Stimulated activated naive B cell treated with anti-CD40 and anti-IgM and Interleukin-4, amounts not matched to agents 10 μg/mL and 1 μg/mL and 100 μg/mL, for 72 hours (primary cell): ENCODE data around the gene TCFL5.
A peak's percentile ranks its signal among the peaks of the same experiment; 100 is the strongest.

Experiments
- ATAC-seq, 2 donors: fragments of 150-1000 bp; cut with Tn5 transposase; replicated peaks; 2 replicates each; pipeline ENCODE4 v1.10.0; 2021; ENCODE audit warnings: moderate library complexity in 1 of 2
- DNase-seq: peaks from one replicate; pipeline ENCODE4 v3.0.0; 2021
- H3K27ac Mint-ChIP-seq: one replicate; pipeline ENCODE4 v1.8.0; 2022; ENCODE audit warnings: mild to moderate bottlenecking, mixed read lengths
- H3K27me3 Mint-ChIP-seq, 2 donors: one replicate each; pipeline ENCODE4 v1.8.0; 2022; ENCODE audit warnings: mixed read lengths in 2 of 2
- H3K36me3 Mint-ChIP-seq, 2 donors: one replicate each; pipeline ENCODE4 v1.8.0; 2022; ENCODE audit warnings: mixed read lengths in 2 of 2, mild to moderate bottlenecking in 1 of 2
- H3K4me1 Mint-ChIP-seq, 2 donors: one replicate each; pipeline ENCODE4 v1.8.0; 2022; ENCODE audit warnings: mixed read lengths in 2 of 2, mild to moderate bottlenecking in 1 of 2
- H3K4me3 Mint-ChIP-seq, 2 donors: one replicate each; pipeline ENCODE4 v1.8.0; 2022; ENCODE audit warnings: mild to moderate bottlenecking in 2 of 2, mixed read lengths in 2 of 2, moderate library complexity in 1 of 2
- H3K9me3 Mint-ChIP-seq, 2 donors: one replicate each; pipeline ENCODE4 v1.8.0; 2022; ENCODE audit warnings: mixed read lengths in 2 of 2, mild to moderate bottlenecking in 1 of 2

Gene TCFL5

GRCh38 chr20:62900052-62900691 lies 38.5 kb upstream of the TCFL5 start:
- no peaks in the 10 kb centered on the region for H3K27me3 Mint-ChIP-seq
- ATAC-seq (peak; percentile 94 to 97), DNase-seq (peak; percentile 65)
- H3K4me3 Mint-ChIP-seq, result peak overlapping the region; percentile 48 to 59
- H3K9me3 Mint-ChIP-seq, result no peaks in the 10 kb centered on the region
- peak overlapping the region; percentile 77 for H3K27ac Mint-ChIP-seq
- H3K4me1 Mint-ChIP-seq, result peaks cover 19 to 31% of the 10 kb centered on the region in 2 donors
- H3K36me3 Mint-ChIP-seq, result peaks cover 18 to 46% of the 10 kb centered on the region in 2 donors

DNA sequence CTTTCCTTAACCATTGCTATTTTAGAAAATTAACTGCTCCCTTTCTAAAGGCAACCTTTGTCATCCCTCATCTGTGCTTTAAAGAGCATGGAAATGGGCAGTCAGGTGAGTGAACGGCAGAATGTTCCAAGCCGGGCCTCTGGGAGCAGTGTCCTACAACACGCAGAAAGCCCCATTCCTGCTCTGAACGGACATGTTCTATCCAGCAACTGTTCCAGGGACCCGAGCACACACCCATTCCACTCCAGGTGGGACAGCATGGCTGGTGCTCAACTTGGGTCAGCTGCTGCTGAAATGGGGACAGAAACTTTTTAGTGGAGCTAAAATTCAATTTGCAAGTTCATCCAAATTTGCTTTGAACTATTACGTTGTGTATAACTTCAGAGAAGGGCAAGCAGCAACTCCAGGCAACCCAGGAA lies 38.0 kb upstream of the TCFL5 start:
- Mint-ChIP-seq H3K27me3 (no peaks in the 10 kb centered on the region), H3K27ac (peak overlapping the region; percentile 77), H3K4me1 (peaks cover 19 to 31% of the 10 kb centered on the region in 2 donors), H3K36me3 (peaks cover 14 to 44% of the 10 kb centered on the region in 2 donors), H3K9me3 (no peaks in the 10 kb centered on the region), H3K4me3 (no peak overlapping the region)
- DNase-seq (no peak), ATAC-seq (no peak)

DNA sequence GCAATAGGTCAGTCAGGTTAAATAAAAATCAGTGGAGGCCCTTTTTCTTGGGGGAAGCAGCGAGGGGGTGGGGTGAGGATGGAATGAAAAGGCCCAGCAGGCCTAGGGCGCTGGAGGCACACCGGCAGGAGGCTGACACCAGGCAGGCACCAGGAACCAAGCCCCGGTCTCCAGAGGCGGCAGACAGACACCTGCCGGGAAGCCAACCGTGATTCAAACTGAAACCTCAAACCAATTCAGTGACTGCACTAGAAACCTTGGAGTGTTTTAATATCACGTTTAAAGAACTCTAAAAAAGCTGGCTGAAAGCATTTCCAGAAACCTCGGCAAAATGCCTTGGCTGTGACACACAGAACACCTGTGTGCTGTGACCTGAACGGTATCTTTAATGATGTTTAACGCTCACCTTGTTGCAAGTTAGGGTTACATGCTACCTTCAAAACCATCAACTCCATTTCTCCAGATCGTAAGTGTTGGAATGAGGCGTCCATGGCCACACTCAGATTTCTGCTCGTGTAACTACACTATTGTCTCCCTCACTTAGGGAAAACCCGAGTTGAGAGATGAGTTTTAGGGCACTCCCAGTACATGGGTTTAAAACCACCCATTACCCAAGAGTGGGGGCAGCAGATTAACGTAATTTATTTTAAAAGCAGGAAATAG lies 37.5 kb upstream of the TCFL5 start:
- no peak for DNase-seq
- Mint-ChIP-seq H3K27ac (peak overlapping the region; percentile 76), H3K4me3 (peak overlapping the region in 1 of 2 donors; percentile 32), H3K36me3 (peaks cover 18 to 44% of the 10 kb centered on the region in 2 donors), H3K4me1 (peaks cover 19 to 31% of the 10 kb centered on the region in 2 donors), H3K27me3 (no peaks in the 10 kb centered on the region), H3K9me3 (no peaks in the 10 kb centered on the region)
- ATAC-seq, result peak in 1 of 2 donors; percentile 26

- peak overlapping the region; percentile 76 for H3K27ac Mint-ChIP-seq
- H3K27me3 Mint-ChIP-seq, result no peaks in the 10 kb centered on the region
- ATAC-seq, result no peak
- peaks cover 19 to 31% of the 10 kb centered on the region in 2 donors for H3K4me1 Mint-ChIP-seq
- no peaks in the 10 kb centered on the region for H3K9me3 Mint-ChIP-seq
- H3K4me3 Mint-ChIP-seq, result peak overlapping the region in 1 of 2 donors; percentile 32
- H3K36me3 Mint-ChIP-seq, result peaks cover 20 to 46% of the 10 kb centered on the region in 2 donors
- no peak for DNase-seq
Measured at GRCh38 chr20:62898093-62898964, 36.7 kb upstream of the TCFL5 start.

GRCh38 chr20:62897666-62898065 lies 36.0 kb upstream of the TCFL5 start:
- no peak overlapping the region for H3K4me3 Mint-ChIP-seq
- H3K27me3 Mint-ChIP-seq, result no peaks in the 10 kb centered on the region
- ATAC-seq (no peak), DNase-seq (no peak)
- peaks cover 19 to 31% of the 10 kb centered on the region in 2 donors for H3K4me1 Mint-ChIP-seq
- no peaks in the 10 kb centered on the region for H3K9me3 Mint-ChIP-seq
- no peak overlapping the region for H3K27ac Mint-ChIP-seq
- peaks cover 20 to 49% of the 10 kb centered on the region in 2 donors for H3K36me3 Mint-ChIP-seq

GRCh38 chr20:62896526-62896925 lies 34.9 kb upstream of the TCFL5 start:
- Mint-ChIP-seq H3K36me3 (peaks cover 22 to 54% of the 10 kb centered on the region in 2 donors), H3K9me3 (no peaks in the 10 kb centered on the region), H3K4me1 (peaks cover 19 to 31% of the 10 kb centered on the region in 2 donors), H3K4me3 (no peak overlapping the region), H3K27ac (no peak overlapping the region), H3K27me3 (no peaks in the 10 kb centered on the region)
- no peak for DNase-seq
- ATAC-seq, result no peak

- H3K9me3 Mint-ChIP-seq, result no peaks in the 10 kb centered on the region
- peak overlapping the region; percentile 31 for H3K27ac Mint-ChIP-seq
- H3K36me3 Mint-ChIP-seq, result peaks cover 32 to 64% of the 10 kb centered on the region in 2 donors
- H3K4me1 Mint-ChIP-seq, result peaks cover 19 to 24% of the 10 kb centered on the region in 2 donors
- H3K27me3 Mint-ChIP-seq, result no peaks in the 10 kb centered on the region
- no peak for DNase-seq
- ATAC-seq, result no peak
- H3K4me3 Mint-ChIP-seq, result no peak overlapping the region
Measured at GRCh38 chr20:62895539-62895938, 33.9 kb upstream of the TCFL5 start.

GRCh38 chr20:62894261-62894660 lies 32.6 kb upstream of the TCFL5 start:
- Mint-ChIP-seq H3K4me3 (no peak overlapping the region), H3K27me3 (no peaks in the 10 kb centered on the region), H3K27ac (no peak overlapping the region), H3K9me3 (no peaks in the 10 kb centered on the region), H3K4me1 (peaks cover 10 to 11% of the 10 kb centered on the region in 2 donors), H3K36me3 (peaks cover 36 to 69% of the 10 kb centered on the region in 2 donors)
- ATAC-seq (no peak), DNase-seq (no peak)

GRCh38 chr20:62893700-62894099 lies 32.1 kb upstream of the TCFL5 start:
- peaks cover 36 to 71% of the 10 kb centered on the region in 2 donors for H3K36me3 Mint-ChIP-seq
- no peaks in the 10 kb centered on the region for H3K27me3 Mint-ChIP-seq
- no peak for ATAC-seq
- no peaks in the 10 kb centered on the region for H3K9me3 Mint-ChIP-seq
- H3K4me3 Mint-ChIP-seq, result no peak overlapping the region
- H3K4me1 Mint-ChIP-seq, result peaks cover 5 to 6% of the 10 kb centered on the region in 2 donors
- no peak overlapping the region for H3K27ac Mint-ChIP-seq
- DNase-seq, result no peak

- Mint-ChIP-seq H3K4me1 (peaks cover 0 to 2% of the 10 kb centered on the region in 2 donors), H3K9me3 (no peaks in the 10 kb centered on the region), H3K36me3 (peaks cover 41 to 70% of the 10 kb centered on the region in 2 donors), H3K27ac (no peak overlapping the region), H3K27me3 (no peaks in the 10 kb centered on the region), H3K4me3 (no peak overlapping the region)
- DNase-seq (no peak), ATAC-seq (no peak)
Measured at GRCh38 chr20:62892348-62893304, 31.0 kb upstream of the TCFL5 start.

- H3K4me1 Mint-ChIP-seq, result peaks cover 3 to 6% of the 10 kb centered on the region in 2 donors
- no peaks in the 10 kb centered on the region for H3K27me3 Mint-ChIP-seq
- ATAC-seq (no peak), DNase-seq (no peak)
- H3K9me3 Mint-ChIP-seq, result no peaks in the 10 kb centered on the region
- peaks cover 49 to 75% of the 10 kb centered on the region in 2 donors for H3K36me3 Mint-ChIP-seq
- H3K27ac Mint-ChIP-seq, result no peak overlapping the region
- no peak overlapping the region for H3K4me3 Mint-ChIP-seq
Measured at GRCh38 chr20:62891111-62891510, 29.5 kb upstream of the TCFL5 start.

GRCh38 chr20:62890444-62890843 lies 28.8 kb upstream of the TCFL5 start:
- DNase-seq (no peak), ATAC-seq (no peak)
- H3K4me1 Mint-ChIP-seq, result peaks cover 3 to 6% of the 10 kb centered on the region in 2 donors
- H3K4me3 Mint-ChIP-seq, result no peak overlapping the region
- peaks cover 49 to 72% of the 10 kb centered on the region in 2 donors for H3K36me3 Mint-ChIP-seq
- H3K27me3 Mint-ChIP-seq, result no peaks in the 10 kb centered on the region
- H3K9me3 Mint-ChIP-seq, result no peaks in the 10 kb centered on the region
- H3K27ac Mint-ChIP-seq, result no peak overlapping the region

- no peak overlapping the region for H3K27ac Mint-ChIP-seq
- H3K27me3 Mint-ChIP-seq, result no peaks in the 10 kb centered on the region
- no peak for ATAC-seq
- H3K36me3 Mint-ChIP-seq, result peaks cover 46 to 66% of the 10 kb centered on the region in 2 donors
- DNase-seq, result no peak
- no peaks in the 10 kb centered on the region for H3K9me3 Mint-ChIP-seq
- H3K4me3 Mint-ChIP-seq, result no peak overlapping the region
- H3K4me1 Mint-ChIP-seq, result peaks cover 3 to 6% of the 10 kb centered on the region in 2 donors
Measured at GRCh38 chr20:62889871-62890270, 28.2 kb upstream of the TCFL5 start.
